HCT116 (cell line): ENCODE data around the gene SOAT2. TPM values are rescaled to one million over a fixed set of nuclear protein-coding genes. Genes with fewer than 3 reads are reported as not detected.

Source experiments
- ATAC-seq: fragments of 200-7000 bp; cut with Tn5 transposase; 2 replicates; pipeline ENCODE4 v1.9.1; 2020; ENCODE audit warnings: mild to moderate bottlenecking, moderate library complexity
- BruUV-seq: library from RNA; stranded (reverse); fragments of 400-500 nt; replicated peaks from 2 replicates; lab custom pipeline; 2021; lab: Mats Ljungman, UMichigan
- CTCF ChIA-PET: fragments of 300-600 bp; sonication (Branson Sonifier 250); formaldehyde crosslinking; loops from one replicate; lab custom pipeline; 2021; ENCODE audit warnings: antibody characterized with exemption; lab: Charles Lee
- POLR2A ChIA-PET: fragments of 300-600, 350-600 bp; sonication (Branson Sonifier 250); formaldehyde crosslinking; loops from one replicate; lab custom pipeline; 2021; ENCODE audit warnings: antibody characterized with exemption; lab: Charles Lee
- RAD21 ChIA-PET, 2 experiments: fragments of 300-600 bp; sonication (Branson Sonifier 250); formaldehyde crosslinking; loops; one replicate each; lab custom pipeline; 2023; ENCODE audit warnings: low total read pairs in 2 of 2; ENCODE audit not compliant: uncharacterized antibody in 2 of 2, unreplicated experiment in 2 of 2, low non-redundant PET in 1 of 2; lab: Charles Lee
- DNase-seq: peaks from one replicate; pipeline ENCODE4 v3.0.0-alpha.2; 2010; ENCODE audit warnings: low read depth, low spot score
- H2AFZ ChIP-seq: fragments of 200-600 bp; shearing (Covaris generic), sonication (generic); 2 replicates; pipeline ENCODE4 v1.6.1; 2017; ENCODE audit warnings: low read depth, mixed run types, mixed read lengths, antibody characterized with exemption, low read length; ENCODE audit not compliant: poor library complexity, severe bottlenecking
- H3K27ac ChIP-seq: 2 replicates; pipeline ENCODE4 v1.5.1; 2012; ENCODE audit warnings: low read depth, low read length
- H3K27me3 ChIP-seq: fragments of 200-600 bp; sonication (generic); 2 replicates; pipeline ENCODE4 v1.6.1; 2016; ENCODE audit warnings: mixed run types, low read length, mixed read lengths; ENCODE audit not compliant: insufficient read depth
- H3K36me3 ChIP-seq, 2 experiments: fragments of 200-500 bp in 1 of 2; fragments of 200-600 bp in 1 of 2; sonication (Bioruptor generic) in 1 of 2; sonication (generic) in 1 of 2; 2 replicates each; pipeline versions ENCODE4 v1.5.1 to v1.6.1; 2014 to 2016; ENCODE audit warnings: low read length in 2 of 2, inconsistent platforms in 1 of 2, mixed read lengths in 1 of 2, mixed run types in 1 of 2; ENCODE audit not compliant: insufficient read depth in 2 of 2, control insufficient read depth in 1 of 2
- H3K4me1 ChIP-seq, 2 experiments: fragments of 200-600 bp in 1 of 2; sonication (generic) in 1 of 2; 2 replicates each; pipeline versions ENCODE4 v1.5.1 to v1.6.1; 2012 to 2017; ENCODE audit warnings: low read length in 2 of 2, inconsistent platforms in 1 of 2, mild to moderate bottlenecking in 1 of 2, mixed read lengths in 1 of 2, mixed run types in 1 of 2, moderate library complexity in 1 of 2; ENCODE audit not compliant: insufficient read depth in 2 of 2, control insufficient read depth in 1 of 2
- H3K4me2 ChIP-seq: fragments of 200-600 bp; sonication (generic); 2 replicates; pipeline ENCODE4 v1.6.1; 2017; ENCODE audit warnings: mixed run types, low read length, mixed read lengths
- H3K4me3 ChIP-seq, 2 experiments: fragments of 200-600 bp in 1 of 2; sonication (generic) in 1 of 2; replicated peaks in 1 of 2; 2 replicates each; pipeline ENCODE4 v1.5.1; 2011 to 2016; ENCODE audit warnings: low read length in 2 of 2, control low read depth in 1 of 2, low read depth in 1 of 2, mild to moderate bottlenecking in 1 of 2, mixed read lengths in 1 of 2, mixed run types in 1 of 2
- H3K79me2 ChIP-seq: fragments of 200-600 bp; sonication (generic); 2 replicates; pipeline ENCODE4 v1.6.1; 2017; ENCODE audit warnings: mild to moderate bottlenecking, mixed run types, low read length, moderate library complexity, mixed read lengths; ENCODE audit not compliant: insufficient read depth
- H3K9ac ChIP-seq: fragments of 200-600 bp; sonication (generic); 2 replicates; pipeline ENCODE4 v1.6.1; 2016; ENCODE audit warnings: low read length, mixed read lengths
- H3K9me2 ChIP-seq: fragments of 200-600 bp; sonication (generic), shearing (Covaris generic); 2 replicates; pipeline ENCODE4 v1.6.1; 2017; ENCODE audit warnings: mixed run types, mild to moderate bottlenecking, moderate library complexity; ENCODE audit not compliant: insufficient read depth
- H3K9me3 ChIP-seq, 2 experiments: fragments of 200-500 bp in 1 of 2; fragments of 200-600 bp in 1 of 2; sonication (Bioruptor generic) in 1 of 2; sonication (generic) in 1 of 2; 2 replicates each; pipeline ENCODE4 v1.6.1; 2014 to 2017; ENCODE audit warnings: low read length in 2 of 2, mixed read lengths in 2 of 2, inconsistent platforms in 1 of 2, low read depth in 1 of 2, mild to moderate bottlenecking in 1 of 2, mixed run types in 1 of 2, moderate library complexity in 1 of 2; ENCODE audit not compliant: control insufficient read depth in 1 of 2, insufficient read depth in 1 of 2
- H4K20me1 ChIP-seq: fragments of 200-600 bp; sonication (generic), shearing (Covaris generic); 2 replicates; pipeline ENCODE4 v1.6.1; 2017; ENCODE audit warnings: mixed run types, mild to moderate bottlenecking, moderate library complexity; ENCODE audit not compliant: insufficient read depth
- CBX3 ChIP-seq: IDR thresholded peaks from 2 replicates; pipeline ENCODE4 v1.6.1; 2012; ENCODE audit warnings: low read depth
- CTCF ChIP-seq, 3 experiments: fragments of 200-600 bp in 1 of 3; sonication (generic) in 1 of 3; IDR thresholded peaks in 2 of 3; conservative IDR thresholded peaks in 1 of 3; 2 replicates each; pipeline ENCODE4 v1.5.1; 2012 to 2017; ENCODE audit warnings: low read depth in 2 of 3, low read length in 2 of 3, antibody characterized with exemption in 1 of 3, borderline replicate concordance in 1 of 3, control low read depth in 1 of 3, mild to moderate bottlenecking in 1 of 3, mixed read lengths in 1 of 3, mixed run types in 1 of 3, moderate library complexity in 1 of 3; ENCODE audit not compliant: insufficient read depth in 1 of 3
- MAX ChIP-seq: IDR thresholded peaks from 2 replicates; pipeline ENCODE4 v1.6.1; 2012
- POLR2AphosphoS5 ChIP-seq: IDR thresholded peaks from 2 replicates; pipeline ENCODE4 v1.6.1; 2011; ENCODE audit warnings: mild to moderate bottlenecking, low read depth, low read length, moderate library complexity
- RAD21 ChIP-seq: IDR thresholded peaks from 2 replicates; pipeline ENCODE4 v1.6.1; 2012; ENCODE audit warnings: low read depth, mild to moderate bottlenecking
- REST ChIP-seq: IDR thresholded peaks from 2 replicates; pipeline ENCODE4 v1.6.1; 2012; ENCODE audit warnings: low read depth
- YY1 ChIP-seq: IDR thresholded peaks from 2 replicates; pipeline ENCODE4 v1.6.1; 2011; ENCODE audit warnings: low read length, low read depth, moderate library complexity, mild to moderate bottlenecking; ENCODE audit not compliant: insufficient replicate concordance; ENCODE audit errors: extremely low read depth
- ZBTB33 ChIP-seq: IDR thresholded peaks from 2 replicates; pipeline ENCODE4 v1.6.1; 2011; ENCODE audit warnings: mild to moderate bottlenecking, low read length, moderate library complexity; ENCODE audit not compliant: insufficient replicate concordance; ENCODE audit errors: extremely low read depth
- intact Hi-C: fragments of 100-400 bp; cut with micrococcal nuclease; formaldehyde crosslinking; loops from 2 replicates; pipeline ENCODE4 v1.10.0; 2022
- total RNA-seq: library from RNA; stranded (reverse); gene quantifications from one replicate; pipeline ENCODE4 v1.2.1, GENCODE V29; 2021; ENCODE audit not compliant: unreplicated experiment

Gene SOAT2
- total RNA-seq, 1 experiment from 2014 or later = 0.17 TPM

GRCh38 chr12:53159195-53159839, 56.0 kb downstream of the SOAT2 start:
- H3K4me1 ChIP-seq = peaks cover 3 to 15% of the 10 kb centered on the region in 2 experiments; a peak in 3 of 4 replicates
- peak overlapping the region; percentile 3; the same call in 1 of the 2 replicates for H3K27ac ChIP-seq
- no peaks in the 10 kb centered on the region for H3K9me3 ChIP-seq
- peak overlapping the region; percentile 67 for H2AFZ ChIP-seq
- no peaks in the 10 kb centered on the region for H3K36me3 ChIP-seq
- H3K4me3 ChIP-seq = peak overlapping the region; percentile 16 to 30; a peak in 3 of 4 replicates
- DNase-seq (peak; percentile 72), ATAC-seq (peak; percentile 96)
- POLR2A ChIA-PET = interaction anchor here (0.8 to 1.4 kb wide), 3 partner anchors 21 to 80 kb away, joined by 3 to 5 read pairs (median 5); partner anchors contain the start of genes CSAD, SPRYD3 and ZNF740
- H3K9ac ChIP-seq = peak overlapping the region; percentile 31; the same call in 1 of the 2 replicates
- H3K27me3 ChIP-seq = no peaks in the 10 kb centered on the region
- RAD21 ChIA-PET = interaction anchor here (0.9 to 1.8 kb wide), 6 partner anchors 21 to 162 kb away, joined by 3 to 8 read pairs (median 4); partner anchors contain the start of genes AAAS (in 1 of the 2), CSAD (in 1 of the 2) and ZNF740 (in 1 of the 2)
- H4K20me1 ChIP-seq = no peaks in the 10 kb centered on the region
- no peaks in the 10 kb centered on the region for H3K9me2 ChIP-seq
- H3K79me2 ChIP-seq = no peaks in the 10 kb centered on the region
- CTCF ChIA-PET = interaction anchor here (0.6 to 3.4 kb wide), 23 partner anchors 10 to 349 kb away, joined by 3 to 34 read pairs (median 4); partner anchors contain the start of genes AAAS, CSAD, PFDN5 and SOAT2
- intact Hi-C loops = loop anchor here (1.0 kb wide), 3 partner anchors 31 to 128 kb away; no protein-coding TSS in a partner anchor
- BruUV-seq = no TSS peak
- H3K4me2 ChIP-seq = peak overlapping the region; percentile 69
- TF ChIP-seq MAX = peak; percentile 59
- TF ChIP-seq YY1 = no peak
- TF ChIP-seq CBX3 = 0 out of 2 replicates have a peak, but pooled peaks have one; percentile 32
- peak; percentile 94 to 100 (median 99) for TF ChIP-seq CTCF (IDR thresholded peaks at IDR 0.05 in 2 of 3, conservative IDR thresholded peaks at IDR 0.05 in 1 of 3; ENCODE audit: borderline replicate concordance in 1 of 3, insufficient read depth in 1 of 3, low read depth in 2 of 3, low read length in 2 of 3)
- peak; percentile 26; the same call in 1 of the 2 replicates for TF ChIP-seq POLR2AphosphoS5
- no peak for TF ChIP-seq ZBTB33
- TF ChIP-seq REST = no peak
- TF ChIP-seq RAD21 = peak; percentile 77
